ENCODE data around the gene NTM.
"Not testable (repeated sequence)": the region's sequence is repeated elsewhere in the genome, so short reads cannot be mapped to it uniquely, and the experiment has no call there.

NTM gene

DNA sequence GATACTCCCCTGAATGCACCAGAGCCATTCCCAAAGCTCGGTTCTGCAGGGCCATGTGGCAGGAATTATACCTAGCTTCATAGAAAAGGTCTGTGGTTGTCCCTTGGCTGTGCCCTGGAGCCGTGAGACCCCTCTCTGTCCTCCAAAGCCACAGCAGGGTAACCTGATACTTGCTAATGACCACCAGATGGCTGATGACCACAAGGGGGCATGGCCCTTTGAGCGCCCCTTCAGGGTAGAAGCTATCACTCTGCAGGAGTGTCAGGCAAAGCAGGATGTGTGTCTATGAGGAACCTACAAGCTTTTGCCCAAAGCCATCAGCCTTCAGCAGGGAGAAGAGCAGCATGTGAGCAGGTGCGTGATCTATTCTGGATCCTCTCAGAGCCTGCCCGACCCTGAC lies 95.3 kb downstream of the NTM start:
- no peak for DNase-seq

DNA sequence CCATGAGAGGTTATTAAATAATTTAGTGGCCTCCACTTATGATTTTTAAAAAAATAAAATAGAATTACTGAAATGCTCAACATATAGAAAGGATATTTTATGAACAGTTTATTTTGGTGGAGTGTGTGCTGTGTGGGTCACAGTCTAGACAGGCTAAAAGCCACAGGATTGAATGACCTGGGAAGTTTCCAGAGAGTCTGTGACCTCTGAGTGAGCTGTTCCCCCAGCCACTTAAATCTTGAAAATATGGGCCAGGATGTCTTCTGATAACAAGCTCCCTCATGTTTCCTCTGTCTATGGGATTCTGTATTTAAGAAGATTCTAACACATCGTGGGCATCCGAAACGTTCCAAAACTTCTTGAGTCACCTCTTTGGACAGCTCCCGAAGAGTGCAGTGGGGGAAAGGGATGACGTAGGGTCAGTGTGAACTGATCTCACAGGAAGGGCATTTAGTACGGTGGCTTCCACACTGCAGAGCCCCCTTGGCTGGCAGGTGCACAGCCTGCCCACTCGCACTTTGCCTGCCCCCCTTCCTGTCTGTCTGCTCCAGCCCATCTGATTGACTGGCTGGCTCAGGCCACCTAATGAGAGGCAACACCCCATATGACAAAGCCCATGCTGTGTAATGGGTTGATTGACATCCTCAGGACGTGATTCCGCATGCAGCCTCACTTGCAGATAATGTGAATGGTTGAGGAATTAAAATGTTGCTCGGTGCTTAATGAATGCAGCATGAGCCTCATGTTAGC lies 97.4 kb downstream of the NTM start:
- no peak for DNase-seq

DNA sequence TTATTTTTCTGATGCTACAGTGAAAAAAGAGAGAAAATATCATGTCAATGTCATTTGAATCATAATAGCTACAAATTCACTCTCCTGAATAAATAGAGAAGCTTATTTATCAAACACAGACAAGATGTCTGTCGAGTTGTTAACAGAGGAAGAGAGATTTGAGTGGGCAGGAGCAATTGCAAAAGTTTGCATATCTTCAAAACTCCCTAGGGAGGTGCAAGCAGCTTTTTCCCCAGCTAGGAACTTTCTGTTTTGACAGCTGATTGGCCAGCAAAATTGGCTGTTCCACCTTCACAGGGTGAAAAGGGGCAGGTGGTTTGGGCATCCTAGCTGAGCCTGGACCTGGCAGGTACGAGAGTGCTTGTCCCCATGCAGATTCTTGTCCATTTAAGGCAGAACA lies 98.2 kb downstream of the NTM start:
- DNase-seq = no peak

DNA sequence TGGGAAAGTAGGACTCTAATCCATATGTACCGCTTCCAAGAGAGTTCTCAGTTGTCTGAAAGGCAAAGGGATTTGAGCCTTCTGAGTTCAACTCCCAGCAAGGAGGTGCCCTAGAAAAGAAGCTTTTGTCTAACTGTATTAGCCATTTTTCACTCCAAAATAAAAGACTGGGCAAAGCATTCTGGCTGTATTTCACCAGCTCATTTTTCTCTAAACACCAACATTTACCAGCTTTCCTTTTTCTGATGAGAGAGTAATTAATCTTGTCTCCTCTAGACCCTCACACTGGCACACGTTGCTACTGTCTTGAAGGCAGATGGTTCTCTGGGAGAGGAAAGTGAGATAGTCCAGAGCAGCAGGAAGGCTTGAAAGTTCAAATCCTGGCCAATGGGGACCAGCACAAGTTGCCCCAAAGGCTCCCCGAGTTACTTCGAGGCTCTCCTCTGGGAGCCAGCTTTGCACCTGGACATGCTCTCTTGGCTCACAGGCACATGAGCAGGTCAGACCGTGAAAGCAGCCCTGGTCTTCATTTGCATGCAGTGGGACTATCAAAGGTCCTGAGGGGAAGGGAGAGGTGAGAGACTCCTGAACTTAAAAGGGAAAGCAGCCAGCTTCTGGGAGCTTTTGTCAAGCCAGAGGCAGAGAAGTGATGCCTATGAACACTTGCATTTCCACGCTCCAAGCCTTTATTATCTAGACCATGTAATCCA lies 100.0 kb downstream of the NTM start:
- no peak for DNase-seq

DNA sequence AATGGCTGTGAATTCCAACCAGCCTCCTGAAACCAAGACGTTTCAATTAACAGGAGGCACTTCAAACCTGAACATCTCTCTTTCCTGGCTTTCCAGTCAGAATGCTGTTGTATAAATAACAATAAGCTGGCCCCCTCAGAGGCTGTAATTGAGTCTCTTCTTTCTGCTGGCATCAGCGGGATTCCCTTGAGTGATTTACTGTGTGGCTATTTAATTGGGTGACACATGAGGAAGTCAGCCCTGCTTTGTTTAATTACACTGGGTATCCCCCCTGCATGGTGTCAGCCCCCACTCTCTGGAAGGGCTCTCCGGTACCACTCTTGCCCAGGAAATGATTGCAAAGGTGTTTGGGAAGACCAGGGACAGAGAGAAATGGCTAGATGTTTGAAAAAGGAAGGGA lies 101.6 kb downstream of the NTM start:
- no peak for DNase-seq

DNA sequence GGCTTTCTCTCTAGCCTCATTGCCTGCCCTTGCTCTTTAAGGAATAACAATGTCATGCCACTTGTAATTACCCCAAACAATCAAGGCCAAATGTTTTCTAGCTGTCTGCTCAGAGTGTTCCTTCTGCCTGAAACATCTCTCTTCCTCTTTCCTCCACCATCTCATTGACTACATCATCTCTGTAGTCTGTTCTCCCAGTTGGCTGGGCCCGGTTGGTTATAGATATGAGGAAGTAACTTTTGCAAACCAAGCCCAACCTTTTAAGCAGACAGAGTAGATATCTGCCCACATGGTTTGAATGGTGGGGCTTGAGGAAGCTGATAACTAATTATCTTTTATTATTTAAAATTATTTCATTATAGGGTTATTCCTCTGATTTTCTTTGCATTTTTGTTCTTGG lies 104.5 kb downstream of the NTM start:
- no peak for DNase-seq

DNA sequence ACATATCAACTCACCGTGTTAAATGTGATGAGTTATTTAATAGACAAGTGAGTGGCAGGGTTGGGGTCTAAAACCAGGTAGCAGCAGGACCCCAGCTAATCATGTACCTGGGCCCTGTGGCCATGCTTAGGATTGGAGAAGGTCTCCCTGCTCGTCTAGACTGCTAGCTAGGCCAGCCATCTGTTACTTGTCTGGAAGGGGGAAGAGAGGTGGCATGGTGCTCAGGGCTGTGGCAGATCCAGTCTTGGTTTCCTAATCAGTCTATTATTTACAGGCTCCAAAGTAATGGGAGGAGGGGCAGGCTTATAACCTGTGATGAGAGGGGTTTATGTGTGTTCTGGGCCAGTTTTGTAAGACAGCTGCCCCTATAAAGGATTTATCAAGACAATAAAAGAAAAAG lies 105.9 kb downstream of the NTM start:
- no peak for DNase-seq

GRCh38 chr11:131478341-131478740 lies 107.9 kb downstream of the NTM start:
- DNase-seq = no peak

- no peak for DNase-seq
These were observed 110.9 kb downstream of the NTM start for GRCh38 chr11:131481303-131481702.

DNA sequence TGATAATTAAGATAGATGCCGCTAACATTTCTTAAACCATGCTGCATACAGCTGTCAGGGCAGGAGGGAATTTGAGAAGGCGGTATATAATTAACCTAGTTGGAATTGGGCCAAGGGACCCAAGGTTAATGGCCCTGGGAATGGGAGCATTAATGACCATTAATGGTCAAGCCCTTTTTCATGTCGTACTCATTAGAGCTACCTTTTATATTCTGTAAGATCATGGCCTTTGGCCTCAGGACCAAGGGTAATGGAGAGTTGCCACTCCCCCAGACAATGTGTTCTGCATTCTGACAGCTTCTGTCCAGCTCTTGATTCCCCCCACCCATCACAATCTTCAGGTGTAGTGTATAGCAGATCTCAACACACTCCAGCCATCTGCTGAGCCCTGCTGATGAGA lies 111.6 kb downstream of the NTM start:
- DNase-seq = no peak

DNA sequence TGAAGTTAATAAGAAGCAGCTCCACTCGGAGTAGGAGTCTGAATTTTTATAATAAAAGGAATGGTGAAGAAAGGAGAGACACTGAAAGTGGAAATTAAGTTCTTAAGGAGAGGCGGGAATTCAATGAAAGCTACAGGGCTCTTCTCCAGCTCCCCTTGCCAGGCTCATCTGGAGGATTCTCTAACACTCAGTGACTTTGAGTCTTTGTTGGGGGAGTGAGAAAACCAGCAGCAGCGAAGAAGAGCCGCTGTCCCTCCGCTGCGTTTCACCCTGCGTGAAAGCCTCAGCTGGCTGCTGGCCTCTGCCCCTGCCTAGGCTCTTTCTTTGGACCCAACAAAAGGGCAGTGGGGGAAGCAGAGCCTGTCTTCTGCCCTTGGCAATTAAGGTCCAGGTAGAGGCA lies 113.0 kb downstream of the NTM start:
- DNase-seq = no peak

GRCh38 chr11:131483877-131484276 lies 113.5 kb downstream of the NTM start:
- no peak for DNase-seq

DNA sequence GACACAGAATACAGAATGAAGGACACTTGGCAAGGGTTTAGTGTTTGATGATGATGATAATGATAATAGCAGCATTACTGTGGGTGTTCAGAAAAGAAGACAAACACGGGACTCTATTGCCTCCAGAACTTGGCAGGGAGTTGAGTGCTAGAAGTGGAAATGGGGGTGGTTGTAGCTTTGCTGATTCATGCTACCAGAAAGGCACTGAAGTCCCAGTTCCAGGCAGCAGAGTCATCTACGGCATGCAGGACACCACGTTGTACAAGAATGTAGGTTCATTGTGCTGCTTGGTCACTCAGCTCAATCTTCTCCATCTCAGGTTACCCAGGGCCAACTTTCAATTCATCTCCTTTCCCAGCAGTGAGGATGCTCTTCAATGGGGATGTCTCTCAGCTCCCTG lies 115.7 kb downstream of the NTM start:
- no peak for DNase-seq

DNA sequence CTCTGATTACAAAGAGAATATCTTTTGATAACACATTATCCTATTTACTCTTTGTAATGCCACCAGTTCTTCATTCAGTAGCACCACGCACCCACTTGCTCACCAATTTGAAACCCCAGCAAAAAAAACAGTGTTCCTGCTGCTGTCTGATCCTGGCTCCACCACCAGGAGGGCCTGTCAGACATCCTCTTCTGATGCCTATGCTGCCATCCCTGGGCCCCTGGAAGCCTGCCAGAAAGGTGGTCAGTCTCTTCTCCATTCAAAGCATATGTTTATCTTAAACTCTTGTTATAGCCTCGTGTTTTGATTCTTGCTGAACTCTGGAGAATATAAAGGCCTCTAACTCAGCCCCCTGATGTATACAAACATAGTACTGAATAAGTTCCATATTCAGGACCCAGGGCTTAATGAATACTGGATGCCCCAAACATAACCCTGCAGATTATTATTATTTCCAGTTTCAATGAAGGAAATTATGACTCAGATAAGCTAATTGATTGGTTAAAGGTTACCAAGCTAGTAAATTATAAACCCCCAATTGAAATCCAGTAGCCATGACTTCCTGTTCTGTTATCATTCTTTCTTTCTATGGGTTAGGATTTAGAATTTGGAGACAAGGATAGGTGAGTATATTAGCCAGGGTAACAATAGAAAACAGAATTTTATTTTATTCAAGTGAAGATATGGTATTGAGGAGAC lies 116.7 kb downstream of the NTM start:
- no peak for DNase-seq

- no peak for DNase-seq
These were observed 117.8 kb downstream of the NTM start for GRCh38 chr11:131488238-131488637.

DNA sequence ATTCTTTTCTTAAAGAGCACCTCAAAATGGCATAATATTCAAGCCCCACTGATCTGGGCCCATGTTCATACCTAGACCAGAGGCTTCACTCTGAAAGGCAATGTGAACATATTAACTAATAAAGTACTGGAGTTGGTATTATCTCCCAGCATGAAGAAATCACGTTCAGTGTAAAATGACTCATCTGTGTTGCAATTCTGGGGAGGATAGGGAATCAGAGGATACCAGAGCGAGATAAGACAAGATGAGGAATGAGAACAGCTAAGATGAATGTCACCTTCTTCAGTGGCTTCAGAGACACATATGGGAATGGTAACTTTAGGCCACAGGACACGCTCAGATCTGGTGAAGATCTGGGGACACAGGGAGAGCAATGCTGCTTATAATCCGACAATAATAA lies 121.1 kb downstream of the NTM start:
- DNase-seq = no peak

- DNase-seq = no peak
These were observed 125.0 kb downstream of the NTM start for GRCh38 chr11:131495423-131495822.

- not testable (repeated sequence) for DNase-seq
These were observed 127.3 kb downstream of the NTM start for GRCh38 chr11:131497686-131498085.

DNA sequence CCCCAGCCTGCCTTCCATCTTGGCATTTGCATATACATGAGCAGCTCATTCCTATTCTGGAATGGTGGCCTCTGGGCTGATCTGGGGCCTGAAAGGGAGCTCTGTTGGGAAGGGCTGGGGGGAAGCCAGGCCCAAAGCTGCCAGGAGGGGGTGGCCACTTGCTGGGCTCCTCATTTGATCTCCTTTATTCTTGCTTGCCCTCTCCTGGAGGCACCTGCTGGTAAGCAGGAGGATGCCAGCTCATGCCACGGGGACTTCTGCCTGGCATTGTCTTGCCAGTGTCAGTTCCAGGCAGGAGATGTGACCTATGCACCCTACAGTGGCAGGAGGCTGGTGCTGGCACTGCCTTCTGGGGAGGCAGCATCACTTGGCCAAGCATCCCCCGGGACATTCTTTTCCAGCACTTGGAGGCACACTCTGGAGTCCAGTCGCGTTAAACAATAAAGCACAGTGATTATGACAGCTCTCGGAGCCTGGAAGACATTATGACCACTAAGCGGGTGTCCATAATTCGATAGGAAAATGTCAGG lies 128.3 kb downstream of the NTM start:
- no peak for DNase-seq

GRCh38 chr11:131499199-131499598 lies 128.8 kb downstream of the NTM start:
- no peak for DNase-seq

- DNase-seq = no peak
These were observed 132.6 kb downstream of the NTM start for GRCh38 chr11:131503017-131503416.

DNA sequence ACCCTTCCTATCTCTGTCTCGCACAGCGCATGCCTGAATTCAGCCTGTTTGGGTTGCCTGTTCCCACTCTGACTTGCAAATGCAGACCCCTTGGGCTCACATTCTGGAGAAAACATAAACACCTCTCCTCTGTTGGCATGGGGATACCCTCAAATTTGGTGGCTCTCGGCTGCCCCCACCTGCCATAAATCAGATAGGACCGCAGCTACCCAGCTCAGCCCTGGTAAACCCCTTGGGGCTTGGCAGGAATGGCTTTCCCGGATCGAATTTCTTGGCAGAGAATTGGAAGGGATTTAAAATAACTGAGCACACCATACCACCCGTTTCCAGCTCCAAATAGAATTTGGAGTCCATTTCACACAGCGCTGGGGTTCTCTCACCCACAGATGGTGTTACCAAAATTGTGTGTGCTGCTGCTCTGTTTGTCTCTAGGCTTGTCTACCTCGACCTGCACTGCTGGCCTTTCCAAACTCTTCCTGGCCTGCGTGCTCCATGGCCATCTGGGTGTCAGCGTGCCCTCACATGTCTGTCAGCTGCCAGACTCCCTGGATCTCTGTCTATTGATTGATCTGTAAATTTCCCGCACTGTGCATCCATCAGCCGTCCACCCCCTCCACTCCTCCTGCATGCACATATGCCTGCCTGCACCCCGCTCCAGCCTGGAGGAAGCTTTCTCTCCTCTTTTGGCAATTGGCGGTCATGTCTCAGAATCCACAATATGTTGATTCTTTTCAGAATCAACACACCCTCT lies 134.0 kb downstream of the NTM start:
- DNase-seq = no peak

- DNase-seq = no peak
These were observed 135.9 kb downstream of the NTM start for GRCh38 chr11:131506348-131506747.
